GM12874 (cell line): ENCODE measurements around the gene PCIF1.
A peak's percentile ranks its signal among the peaks of the same experiment; 100 is the strongest.

Experiments used
- CTCF ChIP-seq: IDR thresholded peaks from 2 replicates; pipeline ENCODE4 v1.5.1; 2011; ENCODE audit warnings: low read depth, mild to moderate bottlenecking, control low read depth, low read length, moderate library complexity; ENCODE audit not compliant: insufficient read depth

The PCIF1 gene

GRCh38 chr20:45964006-45964400 is 29.5 kb downstream of the PCIF1 start:
- TF ChIP-seq CTCF = no peak

- TF ChIP-seq CTCF = no peak
Measured at GRCh38 chr20:45965169-45966002, 30.9 kb downstream of the PCIF1 start.

- no peak for TF ChIP-seq CTCF
Measured at GRCh38 chr20:45967551-45968080, 33.1 kb downstream of the PCIF1 start.

GRCh38 chr20:45968081-45968671 is 33.7 kb downstream of the PCIF1 start:
- TF ChIP-seq CTCF = no peak

- TF ChIP-seq CTCF = no peak
Measured at GRCh38 chr20:45968801-45969711, 34.6 kb downstream of the PCIF1 start.

- peak; percentile 65 for TF ChIP-seq CTCF
Measured at GRCh38 chr20:45969712-45970634, 35.5 kb downstream of the PCIF1 start.
